Endothelial cell of umbilical vein (primary cell): ENCODE data around the gene USP36. TPM values are rescaled to one million over a fixed set of nuclear protein-coding genes. Genes with fewer than 3 reads are reported as not detected.

Experiments
- BruUV-seq: library from RNA; stranded (reverse); fragments of 400-500 nt; replicated peaks from 2 replicates; lab custom pipeline; 2021; lab: Mats Ljungman, UMichigan
- CTCF ChIA-PET: fragments of 300-600, 350-600 bp; sonication (Branson Sonifier 250); formaldehyde crosslinking; loops from one replicate; lab custom pipeline; 2021; ENCODE audit warnings: antibody characterized with exemption, inconsistent platforms; lab: Charles Lee
- POLR2A ChIA-PET: fragments of 300-600, 350-600 bp; sonication (Branson Sonifier 250); formaldehyde crosslinking; loops from one replicate; lab custom pipeline; 2021; ENCODE audit warnings: antibody characterized with exemption, inconsistent platforms; lab: Charles Lee
- DNase-seq: peaks from one replicate; pipeline ENCODE4 v3.0.0-alpha.2; 2011; ENCODE audit warnings: low read depth, low spot score
- FAIRE-seq: peaks from 2 replicates; lab custom pipeline; 2011; peaks lifted over from hg19 to GRCh38; lab: Jason Lieb, UNC
- H2AFZ ChIP-seq: 2 replicates; pipeline ENCODE4 v1.6.0; 2012; ENCODE audit warnings: low read depth, low read length, control low read depth, inconsistent platforms
- H3K27ac ChIP-seq: 2 replicates; pipeline ENCODE4 v1.5.1; 2011; ENCODE audit warnings: low read depth, mild to moderate bottlenecking, control low read depth, low read length, moderate library complexity; ENCODE audit not compliant: insufficient read depth
- H3K27me3 ChIP-seq, 2 experiments: 2 replicates each; pipeline versions ENCODE4 v1.6.0 to v1.6.1; 2011; ENCODE audit warnings: low read length in 2 of 2, mixed read lengths in 1 of 2; ENCODE audit not compliant: control insufficient read depth in 2 of 2, insufficient read depth in 2 of 2
- H3K36me3 ChIP-seq, 2 experiments: 2 replicates in 1 of 2; 3 replicates in 1 of 2; pipeline ENCODE4 v1.5.1; 2011; ENCODE audit warnings: low read length in 2 of 2, mild to moderate bottlenecking in 1 of 2, moderate library complexity in 1 of 2; ENCODE audit not compliant: control insufficient read depth in 2 of 2, insufficient read depth in 2 of 2; ENCODE audit errors: extremely low read depth in 1 of 2
- H3K4me1 ChIP-seq: 3 replicates; pipeline ENCODE4 v1.5.1; 2011; ENCODE audit warnings: mild to moderate bottlenecking, low read length; ENCODE audit not compliant: control insufficient read depth, insufficient read depth; ENCODE audit errors: extremely low read depth
- H3K4me2 ChIP-seq: 2 replicates; pipeline ENCODE4 v1.6.1; 2011; ENCODE audit warnings: low read length, control low read depth, mixed read lengths; ENCODE audit not compliant: insufficient read depth
- H3K4me3 ChIP-seq, 3 experiments: fragments of 200-600 bp in 1 of 3; sonication (generic), shearing (Covaris generic) in 1 of 3; replicated peaks in 1 of 3; 2 replicates each; pipeline ENCODE4 v1.5.1; 2011 to 2016; ENCODE audit warnings: control low read depth in 3 of 3, low read length in 3 of 3, mild to moderate bottlenecking in 2 of 3, inconsistent platforms in 1 of 3, low read depth in 1 of 3, moderate library complexity in 1 of 3; ENCODE audit not compliant: insufficient read depth in 1 of 3
- H3K79me2 ChIP-seq: 2 replicates; pipeline ENCODE4 v1.6.0; 2012; ENCODE audit warnings: low read length, inconsistent platforms; ENCODE audit not compliant: control insufficient read depth, insufficient read depth
- H3K9ac ChIP-seq: replicated peaks from 2 replicates; pipeline ENCODE3; 2011; ENCODE audit warnings: low read length, control low read depth; ENCODE audit not compliant: insufficient read depth; ENCODE audit errors: extremely low read depth
- H3K9me1 ChIP-seq: replicated peaks from 3 replicates; pipeline ENCODE4 v1.6.0; 2011; ENCODE audit warnings: mild to moderate bottlenecking, low read length; ENCODE audit not compliant: control insufficient read depth, insufficient read depth; ENCODE audit errors: extremely low read depth
- H3K9me3 ChIP-seq: replicated peaks from 2 replicates; pipeline ENCODE4 v1.5.1; 2012; ENCODE audit warnings: low read length, inconsistent platforms; ENCODE audit not compliant: control insufficient read depth, insufficient read depth
- H4K20me1 ChIP-seq: replicated peaks from 2 replicates; pipeline ENCODE3; 2011; ENCODE audit warnings: mild to moderate bottlenecking, low read length; ENCODE audit not compliant: control insufficient read depth, insufficient read depth; ENCODE audit errors: extremely low read depth
- GATA2 ChIP-seq: IDR thresholded peaks from 2 replicates; pipeline ENCODE4 v1.7.0; 2011; ENCODE audit warnings: low read depth, mild to moderate bottlenecking, moderate library complexity, mixed read lengths, low read length; ENCODE audit not compliant: insufficient read length, insufficient read depth
- JUN ChIP-seq: IDR thresholded peaks from 2 replicates; pipeline ENCODE4 v1.6.1; 2011; ENCODE audit warnings: borderline replicate concordance, low read depth; ENCODE audit not compliant: insufficient read length, insufficient read depth
- MYC ChIP-seq: IDR thresholded peaks from one replicate; pipeline ENCODE4 v1.6.1; 2011; ENCODE audit warnings: mild to moderate bottlenecking, low read depth, low read length
- POLR2A ChIP-seq: IDR thresholded peaks from 2 replicates; pipeline ENCODE4 v1.6.1; 2012; ENCODE audit warnings: low read depth, mild to moderate bottlenecking, control low read depth, low read length
- dilution Hi-C: fragments of 300-500 bp; cut with MboI; formaldehyde crosslinking; loops from one replicate; pipeline ENCODE4 v1.15.0; 2019; ENCODE audit warnings: low sequenced_read_pairs; ENCODE audit not compliant: extremely low pct_ligation_motif_present
- intact Hi-C: fragments of 100-400 bp; cut with micrococcal nuclease; formaldehyde crosslinking; loops from one replicate; pipeline ENCODE4 v1.10.0; 2022
- polyA plus RNA-seq, 4 experiments: library from polyadenylated mRNA; depleted of rRNA in 3 of 4; stranded (reverse) in 3 of 4; unstranded in 1 of 4; fragments of >200 nt; gene quantifications; 2 replicates each; pipeline versions ENCODE4 v1.2.1 to v1.2.3, GENCODE V29; 2011 to 2012; ENCODE audit warnings: missing spikeins in 1 of 4
- total RNA-seq: library from RNA; stranded (reverse); gene quantifications from 2 replicates; pipeline ENCODE4 v1.2.3, GENCODE V29; 2021

Gene USP36
- total and polyA plus RNA-seq, 2 donors (not counting 3 experiments of a cell fraction or from before 2014, with no cell fraction given), result 29.8 to 46.6 TPM

DNA sequence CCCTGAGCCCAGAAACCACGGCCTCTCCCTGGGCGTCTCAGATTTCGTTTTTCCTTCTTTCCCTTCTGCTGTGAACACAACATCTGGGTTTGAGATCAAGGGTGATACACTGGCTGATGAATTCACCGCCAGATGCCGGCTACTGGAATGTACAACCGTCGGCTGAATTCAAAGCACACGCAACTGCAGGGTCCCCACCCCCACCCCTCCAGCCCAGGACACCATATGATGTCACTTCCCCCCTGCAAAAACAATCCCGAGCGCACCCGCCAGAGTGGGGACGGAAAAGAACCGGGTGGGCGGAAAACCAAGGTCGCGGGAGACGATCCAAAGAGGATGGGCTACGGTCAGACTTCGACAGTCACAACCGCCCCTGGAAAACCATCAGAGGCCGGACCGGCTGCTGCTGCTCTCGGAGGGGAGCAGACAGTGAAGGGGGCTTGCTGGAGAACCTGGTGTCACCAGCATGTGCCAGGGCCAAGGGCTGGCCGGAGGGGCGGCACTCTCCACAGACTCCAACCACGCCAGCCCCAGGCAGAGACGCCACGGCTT is 39.1 kb upstream of the USP36 start:
- no TSS peak for BruUV-seq
- no peaks in the 10 kb centered on the region for H3K9me3 ChIP-seq
- H2AFZ ChIP-seq, result peak overlapping the region; percentile 50
- FAIRE-seq, result peak; percentile 76
- H3K9me1 ChIP-seq, result no peaks in the 10 kb centered on the region
- DNase-seq, result peak; percentile 64
- ChIA-PET CTCF (interaction anchor here (1.3 kb wide), 1 partner anchor 14 kb away, joined by 3 read pairs; no protein-coding TSS in a partner anchor), POLR2A (no interaction called here)
- no peak overlapping the region for H3K4me3 ChIP-seq
- H3K79me2 ChIP-seq, result peaks cover 33% of the 10 kb centered on the region
- peaks cover 56% of the 10 kb centered on the region for H3K4me1 ChIP-seq
- H3K27ac ChIP-seq, result peak overlapping the region; percentile 94
- TF ChIP-seq MYC, result peak; percentile 30
- TF ChIP-seq GATA2, result no peak
- intact Hi-C loops, result loop anchor here (1.0 kb wide), 1 partner anchor 55 kb away; no protein-coding TSS in a partner anchor
- no peaks in the 10 kb centered on the region for H3K27me3 ChIP-seq
- H4K20me1 ChIP-seq, result no peaks in the 10 kb centered on the region
- peak overlapping the region; percentile 53 for H3K4me2 ChIP-seq
- peaks cover 0 to 2% of the 10 kb centered on the region in 2 experiments for H3K36me3 ChIP-seq
- dilution Hi-C loops, result no loop called here
- H3K9ac ChIP-seq, result peak overlapping the region; percentile 71

DNA sequence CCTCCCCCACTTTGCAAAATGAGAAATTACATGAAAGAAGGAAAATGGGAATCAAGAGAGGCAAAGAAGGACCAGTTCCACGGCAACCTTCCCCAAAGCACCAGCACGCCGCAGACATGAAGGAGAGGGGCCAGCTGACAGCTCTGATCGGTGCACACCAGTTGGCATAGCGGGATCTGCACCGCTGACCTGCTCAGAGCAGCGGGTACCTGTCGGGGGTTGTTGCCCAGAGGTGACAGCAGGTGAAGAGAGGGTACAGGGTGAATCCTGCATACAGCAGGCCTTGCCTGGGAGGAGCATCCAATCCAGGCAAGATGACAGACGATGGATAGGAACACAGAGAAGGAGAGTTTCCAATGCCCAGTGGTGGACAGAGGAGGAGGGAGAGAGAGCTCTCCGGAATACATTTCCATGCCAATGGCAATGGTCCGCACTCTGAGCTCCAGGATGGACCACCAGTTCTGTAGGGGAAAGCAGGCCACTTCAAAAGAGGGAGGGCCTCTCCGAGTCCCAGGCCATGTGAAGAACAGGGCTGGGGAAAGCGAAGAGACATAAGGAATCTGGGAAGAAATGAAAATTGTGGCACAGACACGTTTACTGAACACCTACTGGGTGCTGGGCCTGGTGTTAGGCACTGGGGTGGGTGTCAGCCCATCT is 38.4 kb upstream of the USP36 start:
- no peak overlapping the region for H3K4me3 ChIP-seq
- POLR2A ChIA-PET, result no interaction called here
- no peak overlapping the region for H2AFZ ChIP-seq
- CTCF ChIA-PET, result interaction anchor here (1.3 kb wide), 1 partner anchor 13 kb away, joined by 3 read pairs; no protein-coding TSS in a partner anchor
- H3K9me3 ChIP-seq, result no peaks in the 10 kb centered on the region
- no peaks in the 10 kb centered on the region for H4K20me1 ChIP-seq
- H3K27me3 ChIP-seq, result no peaks in the 10 kb centered on the region
- BruUV-seq, result TSS peak; percentile 39
- peak overlapping the region; percentile 94 for H3K27ac ChIP-seq
- TF ChIP-seq JUN (no peak), GATA2 (no peak), POLR2A (no peak)
- peak overlapping the region; percentile 71 for H3K9ac ChIP-seq
- H3K36me3 ChIP-seq, result peaks cover 0 to 2% of the 10 kb centered on the region in 2 experiments
- DNase-seq (no peak), FAIRE-seq (no peak)
- H3K9me1 ChIP-seq, result no peaks in the 10 kb centered on the region
- dilution Hi-C loops, result no loop called here
- peak overlapping the region; percentile 53 for H3K4me2 ChIP-seq
- H3K4me1 ChIP-seq, result peaks cover 54% of the 10 kb centered on the region
- H3K79me2 ChIP-seq, result peaks cover 33% of the 10 kb centered on the region
- intact Hi-C loops, result loop anchor here (1.0 kb wide), 1 partner anchor 55 kb away; no protein-coding TSS in a partner anchor
